ENCODE measurements around the gene GRID2. TPM values are rescaled to one million over a fixed set of nuclear protein-coding genes. Genes with fewer than 3 reads are reported as not detected.

The GRID2 gene
- total and polyA plus RNA-seq, 8 donors, result 0.39 TPM; not detected in 7

- H3K27ac ChIP-seq, result no peak overlapping the region
- intact Hi-C loops (cut with DNase I), result no loop called here
- H3K4me3 ChIP-seq, result no peak overlapping the region
- no peak for DNase-seq
- no peak for ATAC-seq
- no peak for FAIRE-seq
- H3K27me3 ChIP-seq, result no peaks in the 10 kb centered on the region
- no peaks in the 10 kb centered on the region for H3K4me1 ChIP-seq
- TF ChIP-seq CTCF (IDR thresholded peaks at IDR 0.05), result no peak
- H3K36me3 ChIP-seq, result no peaks in the 10 kb centered on the region
- H3K9me3 ChIP-seq, result no peaks in the 10 kb centered on the region
Observed at GRCh38 chr4:93042746-93043145, 739.0 kb downstream of the GRID2 start.

GRCh38 chr4:93053140-93053539, 749.4 kb downstream of the GRID2 start:
- Histone ChIP-seq H3K27ac (no peak overlapping the region), H3K9me3 (no peaks in the 10 kb centered on the region), H3K4me1 (no peaks in the 10 kb centered on the region), H3K27me3 (no peaks in the 10 kb centered on the region), H3K36me3 (no peaks in the 10 kb centered on the region), H3K4me3 (no peak overlapping the region)
- 90 to 96% methylated on average over 6 of the region's 6 CpGs for WGBS, 2 donors
- ATAC-seq, result no peak
- FAIRE-seq, result no peak
- intact Hi-C loops (cut with DNase I), result no loop called here
- TF ChIP-seq CTCF (IDR thresholded peaks at IDR 0.05), result no peak
- DNase-seq, result no peak

- intact Hi-C loops (cut with DNase I), result no loop called here
- H3K36me3 ChIP-seq, result no peaks in the 10 kb centered on the region
- DNase-seq, result no peak
- ATAC-seq, result peak in 1 of 4 donors; percentile 32
- 61 to 68% methylated on average over 2 of the region's 2 CpGs for WGBS, 2 donors
- H3K9me3 ChIP-seq, result peaks cover 0 to 4% (median 0%) of the 10 kb centered on the region in 4 donors
- H3K4me1 ChIP-seq, result peaks cover 0 to 4% (median 0%) of the 10 kb centered on the region in 3 donors
- H3K27ac ChIP-seq, result no peak overlapping the region
- no peak for FAIRE-seq
- TF ChIP-seq CTCF (IDR thresholded peaks at IDR 0.05), result no peak
- H3K4me3 ChIP-seq, result no peak overlapping the region
- H3K27me3 ChIP-seq, result peaks cover 0 to 5% (median 0%) of the 10 kb centered on the region in 4 donors
Observed at GRCh38 chr4:93061826-93062225, 758.1 kb downstream of the GRID2 start.

- peaks cover 0 to 5% (median 0%) of the 10 kb centered on the region in 4 donors for H3K27me3 ChIP-seq
- intact Hi-C loops (cut with DNase I), result no loop called here
- DNase-seq (no peak), ATAC-seq (no peak), FAIRE-seq (peak; percentile 9)
- H3K27ac ChIP-seq, result no peak overlapping the region
- peaks cover 0 to 4% (median 0%) of the 10 kb centered on the region in 4 donors for H3K9me3 ChIP-seq
- peaks cover 0 to 4% (median 0%) of the 10 kb centered on the region in 3 donors for H3K4me1 ChIP-seq
- TF ChIP-seq CTCF (IDR thresholded peaks at IDR 0.05), result no peak
- no peak overlapping the region for H3K4me3 ChIP-seq
- H3K36me3 ChIP-seq, result no peaks in the 10 kb centered on the region
Observed at GRCh38 chr4:93063325-93063724, 759.6 kb downstream of the GRID2 start.

- H3K4me1 ChIP-seq, result no peaks in the 10 kb centered on the region
- intact Hi-C loops (cut with DNase I), result no loop called here
- WGBS, 2 donors, result 83 to 91% methylated on average over 2 of the region's 2 CpGs
- no peak for FAIRE-seq
- peaks cover 0 to 5% (median 0%) of the 10 kb centered on the region in 4 donors for H3K27me3 ChIP-seq
- H3K27ac ChIP-seq, result no peak overlapping the region
- H3K36me3 ChIP-seq, result no peaks in the 10 kb centered on the region
- no peak for TF ChIP-seq CTCF (IDR thresholded peaks at IDR 0.05)
- H3K9me3 ChIP-seq, result peaks cover 0 to 4% (median 0%) of the 10 kb centered on the region in 4 donors
- H3K4me3 ChIP-seq, result no peak overlapping the region
- DNase-seq, result no peak
- no peak for ATAC-seq
Observed at GRCh38 chr4:93065790-93066189, 762.0 kb downstream of the GRID2 start.
